BJ (cell line): Measurements from ENCODE around the gene MDK. TPM values are rescaled to one million over a fixed set of nuclear protein-coding genes. Genes with fewer than 3 reads are reported as not detected.

Experiments
- CTCF ChIA-PET: fragments of 350-600 bp; formaldehyde crosslinking; extraction: SDS; loops from one replicate; lab custom pipeline; 2021; ENCODE audit warnings: antibody characterized with exemption, inconsistent platforms; lab: Yijun Ruan, JAX
- POLR2A ChIA-PET: fragments of 300-600 bp; sonication (Branson Sonifier 250); formaldehyde crosslinking; extraction: SDS; loops from one replicate; lab custom pipeline; 2021; ENCODE audit warnings: antibody characterized with exemption; lab: Charles Lee
- DNase-seq: peaks from one replicate; pipeline ENCODE4 v3.0.0-alpha.2; 2011; ENCODE audit warnings: low read depth
- H3K27me3 ChIP-seq: 2 replicates; pipeline ENCODE4 v1.6.0; 2011; ENCODE audit warnings: low read length; ENCODE audit not compliant: control insufficient read depth, insufficient read depth
- H3K36me3 ChIP-seq: 2 replicates; pipeline ENCODE4 v1.5.1; 2011; ENCODE audit warnings: low read length; ENCODE audit not compliant: control insufficient read depth, insufficient read depth
- H3K4me3 ChIP-seq: 2 replicates; pipeline ENCODE4 v1.5.1; 2011; ENCODE audit warnings: low read depth, mild to moderate bottlenecking, control low read depth, low read length
- polyA plus RNA-seq: library from polyadenylated mRNA; depleted of rRNA; stranded (reverse); fragments of >200 nt; gene quantifications from 2 replicates; pipeline ENCODE4 v1.2.3, GENCODE V29; 2011
- TF ChIP-seq, protein P1 (sequence below): IDR thresholded peaks from 2 replicates; pipeline ENCODE4 v1.5.1; 2011; ENCODE audit warnings: low read depth, mild to moderate bottlenecking, control low read depth, inconsistent platforms, low read length, moderate library complexity; ENCODE audit not compliant: insufficient read depth

MDK gene
- polyA plus RNA-seq, 1 experiment: 91.9 TPM

DNA sequence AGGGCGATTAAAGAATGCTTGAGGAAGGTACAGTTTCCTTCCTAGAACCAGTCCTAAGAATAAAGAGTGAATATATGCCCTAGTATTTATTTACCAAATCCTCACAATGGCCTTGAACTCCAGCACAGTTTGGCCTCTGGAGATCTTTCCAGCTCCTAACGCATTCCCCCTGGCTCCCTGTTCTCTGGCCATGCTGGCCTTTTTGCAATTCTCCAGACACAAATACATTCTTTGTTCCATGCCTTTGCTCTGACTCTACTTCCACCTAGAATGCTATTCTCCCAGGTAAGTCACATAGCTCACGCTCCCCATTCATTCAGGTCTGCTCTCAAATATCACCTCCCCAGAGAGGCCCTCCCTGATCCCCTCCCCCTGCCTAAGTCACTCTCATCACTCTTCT, 37.9 kb upstream of the MDK start:
- no peak for DNase-seq
- Histone ChIP-seq H3K27me3 (no peaks in the 10 kb centered on the region), H3K4me3 (no peak overlapping the region), H3K36me3 (no peaks in the 10 kb centered on the region)
- TF ChIP-seq, protein P1, sequence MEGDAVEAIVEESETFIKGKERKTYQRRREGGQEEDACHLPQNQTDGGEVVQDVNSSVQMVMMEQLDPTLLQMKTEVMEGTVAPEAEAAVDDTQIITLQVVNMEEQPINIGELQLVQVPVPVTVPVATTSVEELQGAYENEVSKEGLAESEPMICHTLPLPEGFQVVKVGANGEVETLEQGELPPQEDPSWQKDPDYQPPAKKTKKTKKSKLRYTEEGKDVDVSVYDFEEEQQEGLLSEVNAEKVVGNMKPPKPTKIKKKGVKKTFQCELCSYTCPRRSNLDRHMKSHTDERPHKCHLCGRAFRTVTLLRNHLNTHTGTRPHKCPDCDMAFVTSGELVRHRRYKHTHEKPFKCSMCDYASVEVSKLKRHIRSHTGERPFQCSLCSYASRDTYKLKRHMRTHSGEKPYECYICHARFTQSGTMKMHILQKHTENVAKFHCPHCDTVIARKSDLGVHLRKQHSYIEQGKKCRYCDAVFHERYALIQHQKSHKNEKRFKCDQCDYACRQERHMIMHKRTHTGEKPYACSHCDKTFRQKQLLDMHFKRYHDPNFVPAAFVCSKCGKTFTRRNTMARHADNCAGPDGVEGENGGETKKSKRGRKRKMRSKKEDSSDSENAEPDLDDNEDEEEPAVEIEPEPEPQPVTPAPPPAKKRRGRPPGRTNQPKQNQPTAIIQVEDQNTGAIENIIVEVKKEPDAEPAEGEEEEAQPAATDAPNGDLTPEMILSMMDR: no peak
- POLR2A ChIA-PET: no interaction called here
- CTCF ChIA-PET: interaction anchor here (1.1 to 1.4 kb wide), 3 partner anchors 11 to 25 kb away, joined by 3 read pairs; no protein-coding TSS in a partner anchor

DNA sequence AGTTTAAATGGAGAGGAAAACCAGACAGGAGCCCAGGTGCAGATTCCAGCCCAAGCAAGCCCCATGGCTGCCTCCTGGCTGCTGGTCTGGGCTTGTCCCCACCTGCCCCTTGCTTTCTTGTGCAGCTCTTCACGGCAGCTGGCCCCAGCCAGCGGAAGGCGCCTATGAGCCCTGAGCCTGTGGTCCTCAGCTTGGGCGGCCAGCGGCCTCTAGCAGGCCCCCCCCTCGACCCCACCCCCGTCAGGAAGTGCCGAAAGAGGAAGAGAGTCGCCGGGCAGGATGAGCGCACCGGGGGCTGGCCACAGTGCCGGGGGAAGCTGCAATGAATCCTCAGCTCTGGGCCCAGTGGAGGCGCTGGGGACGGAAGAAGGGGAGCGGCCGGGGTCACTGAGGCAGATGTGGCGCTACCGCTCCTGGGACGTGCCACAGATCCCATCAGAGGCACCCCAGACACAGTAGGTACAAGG, 36.3 kb upstream of the MDK start:
- POLR2A ChIA-PET: no interaction called here
- Histone ChIP-seq H3K4me3 (no peak overlapping the region), H3K36me3 (0 out of 2 replicates have a peak, but pooled peaks cover 2% of the 10 kb centered on the region), H3K27me3 (no peaks in the 10 kb centered on the region)
- TF ChIP-seq, protein P1: no peak
- no peak for DNase-seq
- CTCF ChIA-PET: interaction anchor here (0.5 to 1.7 kb wide), 8 partner anchors 9 to 107 kb away, joined by 3 to 5 read pairs (median 4); no protein-coding TSS in a partner anchor

DNA sequence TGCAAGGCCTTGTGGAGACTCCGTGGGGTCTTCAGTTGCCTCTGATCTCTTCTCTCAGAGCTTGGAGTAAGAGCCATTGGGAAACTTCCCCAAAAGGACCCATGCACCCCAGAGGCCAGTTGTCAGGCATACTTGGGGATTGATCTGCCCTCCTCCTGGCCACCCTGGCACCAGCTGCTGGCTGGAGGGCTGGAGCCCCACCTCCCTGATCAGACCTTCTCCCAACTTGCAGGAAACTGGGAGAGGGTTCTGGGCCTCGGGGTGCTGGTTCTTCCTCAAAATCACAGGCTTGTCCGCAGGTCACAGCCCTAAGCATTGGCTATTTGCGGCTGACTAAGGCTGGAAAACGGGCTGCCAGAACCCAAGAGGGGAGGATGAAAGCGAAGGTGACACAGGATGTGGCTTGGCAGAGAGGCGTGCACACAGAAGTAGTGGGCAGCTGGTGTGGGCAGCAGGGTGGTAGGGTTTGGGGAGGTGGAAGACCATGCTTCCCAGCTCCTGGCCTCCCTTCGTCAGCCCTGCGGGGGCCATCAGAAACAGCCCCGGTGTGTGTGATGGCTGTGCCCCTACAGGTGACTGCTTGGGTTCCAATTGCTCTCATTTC, 35.5 kb upstream of the MDK start:
- POLR2A ChIA-PET: no interaction called here
- Histone ChIP-seq H3K36me3 (peaks cover 2% of the 10 kb centered on the region; the same call in 1 of the 2 replicates), H3K27me3 (no peaks in the 10 kb centered on the region), H3K4me3 (no peak overlapping the region)
- CTCF ChIA-PET: interaction anchor here (0.5 to 1.7 kb wide), 9 partner anchors 8 to 108 kb away, joined by 3 to 5 read pairs (median 3); no protein-coding TSS in a partner anchor
- TF ChIP-seq, protein P1: no peak
- DNase-seq: no peak

DNA sequence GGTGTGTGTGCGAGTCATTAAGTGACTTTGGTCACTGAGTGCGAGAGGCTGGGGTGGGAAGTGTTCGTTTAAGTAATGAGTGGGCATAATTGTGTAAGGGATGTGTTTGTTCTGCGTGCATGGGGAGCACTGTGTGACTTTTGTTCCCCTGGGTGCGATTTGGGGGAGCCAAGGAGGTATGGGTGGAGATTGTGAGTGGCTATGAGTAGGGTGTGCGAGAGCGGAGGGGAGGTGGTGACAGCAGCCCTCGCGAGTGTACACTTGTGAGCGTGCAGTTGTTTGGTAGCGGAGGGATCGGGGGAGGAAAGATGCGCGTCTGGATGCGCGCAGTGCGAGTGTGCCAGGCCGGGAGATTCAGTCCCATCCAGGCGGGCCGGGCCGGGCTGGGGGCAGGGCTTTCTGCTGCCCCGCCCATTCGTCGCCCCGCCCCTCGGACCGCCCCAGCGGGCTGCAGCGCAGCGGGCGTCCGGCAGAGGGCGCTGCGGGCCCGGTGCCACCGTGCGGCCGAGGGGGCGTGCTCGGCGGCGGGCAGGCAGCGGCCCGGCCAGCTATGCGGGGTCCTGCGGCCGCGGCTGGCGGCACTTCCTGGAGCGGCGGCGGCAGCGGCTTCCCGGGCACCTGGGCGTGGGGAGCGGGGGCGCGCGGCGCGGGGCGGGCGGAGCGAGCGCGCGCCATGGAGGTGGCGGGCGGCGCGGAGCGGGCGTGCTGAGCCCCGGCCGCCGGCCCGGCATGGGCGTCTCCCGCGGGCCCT, 34.4 kb upstream of the MDK start, which contains the start of gene DGKZ:
Gene DGKZ (plus strand): TSS at position 578 of the 751 bp plus-strand sequence. CDS start 197 bp downstream, outside the sequence.
- TF ChIP-seq, protein P1: peak; percentile 33
- ChIA-PET POLR2A (no interaction called here), CTCF (interaction anchor here (0.6 to 11.0 kb wide), 16 partner anchors 8 to 178 kb away, joined by 3 to 162 read pairs (median 4); no protein-coding TSS in a partner anchor)
- H3K36me3 ChIP-seq: peaks cover 2% of the 10 kb centered on the region; the same call in 1 of the 2 replicates
- H3K27me3 ChIP-seq: no peaks in the 10 kb centered on the region
- peak within 1 kb of the TSS; percentile 95 for H3K4me3 ChIP-seq
- DNase-seq: no peak
